HAP-1 (cell line): Measurements from ENCODE around the gene NXN.
"Not testable (repeated sequence)": the region's sequence is repeated elsewhere in the genome, so short reads cannot be mapped to it uniquely, and the experiment has no call there.

Source experiments
- DNase-seq, 2 experiments: peaks; one replicate each; pipeline ENCODE4 v3.0.0-alpha.2; 2016 to 2020; ENCODE audit warnings: low spot score in 2 of 2
- H3K27me3 ChIP-seq: fragments of 250-450 bp; sonication (Bioruptor Pico); 2 replicates; pipeline ENCODE4 v1.5.1; 2020; ENCODE audit warnings: low read depth, mild to moderate bottlenecking, moderate library complexity
- H3K36me3 ChIP-seq: fragments of 250-450 bp; sonication (Bioruptor Pico); replicated peaks from 2 replicates; pipeline ENCODE4 v1.5.1; 2020; ENCODE audit warnings: mild to moderate bottlenecking
- H3K4me1 ChIP-seq: fragments of 250-450 bp; sonication (Bioruptor Pico); 2 replicates; pipeline ENCODE4 v1.5.1; 2020; ENCODE audit warnings: mild to moderate bottlenecking
- H3K4me3 ChIP-seq: fragments of 250-450 bp; sonication (Bioruptor Pico); 2 replicates; pipeline ENCODE4 v1.5.1; 2020; ENCODE audit warnings: mild to moderate bottlenecking, moderate library complexity
- H3K9me3 ChIP-seq: fragments of 250-450 bp; sonication (Bioruptor Pico); 2 replicates; pipeline ENCODE4 v1.5.1; 2020; ENCODE audit warnings: mild to moderate bottlenecking, moderate library complexity
- in situ Hi-C: fragments of 300-500 bp; cut with MboI; formaldehyde crosslinking; loops from 3 replicates; pipeline ENCODE4 v1.14.3; 2020; ENCODE audit warnings: low sequenced_read_pairs, inconsistent platforms, mixed read lengths

Gene NXN

DNA sequence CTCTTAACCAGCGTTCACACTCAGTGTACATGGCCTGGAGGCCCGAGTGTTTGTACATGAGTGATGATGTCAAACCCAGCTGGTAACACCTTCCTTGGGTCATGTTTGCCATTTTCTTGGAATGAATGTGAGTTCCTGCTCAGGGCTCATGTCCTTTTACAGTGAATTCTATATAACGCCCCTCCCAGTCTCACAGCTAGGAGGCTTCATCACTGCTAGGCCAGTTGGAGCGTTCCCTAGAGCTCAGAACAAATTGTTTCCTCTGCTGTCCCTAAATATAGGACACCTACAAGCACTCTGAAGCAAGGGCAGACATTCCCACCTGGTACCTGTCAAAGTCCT lies 22.8 kb upstream of the NXN start:
- no peak for DNase-seq
- Histone ChIP-seq H3K4me1 (no peaks in the 10 kb centered on the region), H3K36me3 (peaks cover 49% of the 10 kb centered on the region), H3K4me3 (no peak overlapping the region), H3K9me3 (no peaks in the 10 kb centered on the region), H3K27me3 (no peaks in the 10 kb centered on the region)
- in situ Hi-C loops = no loop called here

DNA sequence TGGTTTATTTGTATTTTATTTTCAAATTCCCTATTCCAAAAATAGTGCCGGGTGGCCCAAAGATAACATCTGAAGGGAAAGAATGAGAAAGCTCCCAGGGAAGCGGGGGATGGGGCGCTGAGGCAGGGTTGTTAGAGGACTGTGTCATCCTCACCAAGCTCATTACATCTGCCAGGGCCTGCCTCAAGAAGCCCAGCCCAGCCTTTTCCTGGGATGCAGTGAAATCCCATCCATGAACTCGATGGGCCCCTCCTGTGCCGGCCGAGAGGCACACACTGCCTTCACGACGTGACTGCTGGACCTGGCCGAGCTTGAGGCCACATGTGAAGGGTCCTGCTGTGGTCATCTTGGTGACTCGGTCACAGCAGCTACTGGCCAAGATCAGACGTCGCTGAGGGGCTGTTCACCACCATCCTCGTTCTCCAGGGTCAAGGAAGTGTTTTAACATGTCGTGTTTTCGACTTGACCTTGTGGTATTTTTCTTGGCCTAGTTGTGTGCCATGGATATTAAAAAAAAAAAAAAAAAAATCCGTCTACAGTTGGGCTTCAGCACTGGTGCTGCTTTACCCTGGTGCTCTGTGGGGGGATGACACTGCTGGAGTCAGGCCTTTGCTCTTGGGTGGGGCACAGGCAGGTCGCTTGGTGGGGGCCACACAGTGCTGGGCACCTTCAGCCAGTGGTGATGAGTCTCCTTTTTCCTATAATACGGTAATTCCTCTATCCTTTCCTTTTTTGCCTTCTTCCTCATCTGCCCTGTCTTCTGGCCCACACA lies 22.2 kb upstream of the NXN start:
- in situ Hi-C loops = no loop called here
- DNase-seq = no peak
- Histone ChIP-seq H3K4me1 (no peaks in the 10 kb centered on the region), H3K36me3 (peaks cover 52% of the 10 kb centered on the region), H3K9me3 (no peaks in the 10 kb centered on the region), H3K4me3 (no peak overlapping the region), H3K27me3 (no peaks in the 10 kb centered on the region)

DNA sequence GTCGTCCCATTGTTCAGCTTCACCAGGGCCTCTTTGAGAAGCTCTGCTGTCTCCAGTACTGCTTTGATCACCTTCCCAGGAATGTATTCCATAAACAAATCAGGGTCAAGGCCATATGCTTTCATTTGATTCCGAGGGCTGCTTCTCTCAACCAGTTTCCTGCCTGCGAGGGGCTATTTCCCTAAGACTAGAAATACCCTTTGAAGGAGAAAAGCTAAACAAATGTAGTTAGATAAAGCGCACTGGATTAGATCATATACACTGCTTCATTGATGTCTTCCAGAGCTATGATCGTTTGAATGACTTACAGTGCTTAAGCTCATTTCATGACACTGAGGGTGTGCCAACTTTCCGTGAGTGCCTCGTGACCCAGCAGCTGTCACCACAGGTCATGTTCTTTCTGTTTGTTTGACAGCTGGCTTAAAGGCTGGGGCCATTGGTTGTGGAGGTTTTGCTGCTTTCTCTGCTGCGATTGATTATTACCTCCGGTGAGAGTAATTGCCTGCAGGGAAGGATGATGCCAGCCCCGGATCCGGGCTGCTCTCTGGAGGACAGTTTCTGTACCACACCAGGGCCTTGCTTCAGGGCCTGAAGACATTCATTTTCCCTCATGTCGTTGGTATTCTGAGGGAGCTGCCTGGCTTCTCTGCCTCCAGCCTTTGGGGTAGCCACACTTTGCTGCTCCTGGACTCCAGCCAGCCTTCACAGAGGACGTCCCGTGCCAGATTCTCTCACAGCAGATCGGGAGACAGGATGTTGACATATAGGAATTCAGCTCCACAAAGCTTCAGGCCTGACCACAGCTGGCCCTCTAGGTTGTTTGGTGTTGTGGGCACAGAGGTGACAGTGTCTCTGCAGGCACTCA lies 21.3 kb upstream of the NXN start:
- Histone ChIP-seq H3K27me3 (no peaks in the 10 kb centered on the region), H3K4me1 (no peaks in the 10 kb centered on the region), H3K36me3 (peaks cover 52% of the 10 kb centered on the region), H3K9me3 (no peaks in the 10 kb centered on the region), H3K4me3 (no peak overlapping the region)
- in situ Hi-C loops = no loop called here
- DNase-seq = no peak

DNA sequence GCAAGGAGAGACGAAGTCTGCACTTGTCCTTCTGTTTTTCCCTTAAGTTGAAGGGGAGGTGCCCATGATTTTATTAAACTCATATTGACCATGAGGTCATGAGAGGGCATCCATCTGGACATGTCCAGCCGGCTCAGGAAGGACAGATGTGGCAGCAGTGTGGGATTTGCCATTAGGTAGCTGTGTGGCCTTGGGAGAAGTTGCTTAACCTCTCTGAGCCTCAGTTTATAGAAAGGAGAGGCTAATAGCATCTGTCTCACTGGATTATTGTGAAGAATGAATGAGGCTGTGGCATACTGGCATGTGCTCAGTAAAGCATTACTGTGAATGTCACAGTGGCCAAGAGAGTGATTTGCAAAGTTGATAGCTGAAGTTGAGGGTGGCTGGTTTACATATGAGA lies 18.5 kb upstream of the NXN start:
- in situ Hi-C loops = no loop called here
- Histone ChIP-seq H3K9me3 (no peaks in the 10 kb centered on the region), H3K4me1 (no peaks in the 10 kb centered on the region), H3K36me3 (peaks cover 39% of the 10 kb centered on the region), H3K27me3 (no peaks in the 10 kb centered on the region), H3K4me3 (peak overlapping the region; percentile 89)
- no peak for DNase-seq

DNA sequence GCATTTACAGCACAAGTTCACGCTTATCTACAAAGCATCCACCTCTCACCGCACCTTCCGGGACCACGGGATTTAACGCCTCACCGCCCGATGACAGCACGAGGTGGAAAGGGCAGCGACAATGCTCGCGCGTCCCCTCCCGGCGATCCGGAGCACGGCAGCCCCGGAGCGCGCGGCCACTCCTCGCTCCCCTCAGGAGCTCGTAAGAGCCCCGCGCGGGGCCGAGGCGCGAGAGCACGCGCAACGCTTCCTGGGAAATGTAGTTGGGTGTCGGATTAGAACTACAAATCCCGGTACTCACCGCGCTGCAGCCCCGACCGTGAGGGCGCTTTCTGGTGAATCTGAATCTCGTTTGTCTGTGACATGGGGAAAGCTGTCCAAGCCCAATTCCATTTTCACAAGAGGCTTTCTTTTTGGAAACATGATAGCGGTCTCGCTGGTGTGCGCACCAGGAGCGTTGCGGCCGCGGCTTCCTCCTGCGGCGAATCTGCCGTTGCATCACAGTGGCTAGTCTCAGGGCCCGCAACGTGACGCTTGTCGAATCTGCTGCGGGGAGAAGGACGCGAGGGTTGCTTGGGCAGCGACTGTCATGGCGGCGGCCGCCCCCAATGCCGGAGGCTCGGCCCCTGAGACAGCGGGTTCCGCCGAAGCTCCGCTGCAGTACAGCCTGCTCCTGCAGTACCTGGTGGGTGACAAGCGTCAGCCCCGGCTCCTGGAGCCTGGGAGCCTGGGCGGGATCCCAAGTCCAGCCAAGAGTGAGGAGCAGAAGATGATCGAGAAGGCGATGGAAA lies 17.2 kb upstream of the NXN start, which contains the start of gene TIMM22:
Gene TIMM22 (plus strand): TSS at position 576 of the 791 bp plus-strand sequence. CDS start 14 bp downstream, at position 590.
- in situ Hi-C loops = no loop called here
- peak; percentile 95 to 96 for DNase-seq
- no peaks in the 10 kb centered on the region for H3K27me3 ChIP-seq
- H3K9me3 ChIP-seq = no peaks in the 10 kb centered on the region
- H3K36me3 ChIP-seq = peaks cover 25% of the 10 kb centered on the region
- H3K4me1 ChIP-seq = no peaks in the 10 kb centered on the region
- H3K4me3 ChIP-seq = peak within 1 kb of the TSS; percentile 89

DNA sequence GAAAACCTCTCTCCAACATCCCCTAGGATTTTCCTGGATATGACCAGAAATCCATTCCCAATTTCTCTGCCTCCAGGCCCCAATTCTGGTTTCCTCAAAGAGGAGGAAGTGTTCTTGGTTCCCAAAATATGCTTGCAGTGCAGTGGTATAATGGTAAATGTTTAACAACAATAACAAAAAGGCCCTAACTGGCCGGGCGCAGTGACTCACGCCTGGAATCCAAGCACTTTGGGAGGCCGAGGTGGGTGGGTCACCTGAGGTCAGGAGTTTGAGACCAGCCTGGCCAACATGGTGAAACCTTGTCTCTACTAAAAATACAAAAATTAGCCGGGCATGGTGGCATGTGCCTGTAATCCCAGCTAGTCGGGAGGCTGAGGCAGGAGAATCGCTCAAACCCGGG lies 15.7 kb upstream of the NXN start:
- H3K27me3 ChIP-seq, DNase-seq, in situ Hi-C loops: not testable (repeated sequence)

DNA sequence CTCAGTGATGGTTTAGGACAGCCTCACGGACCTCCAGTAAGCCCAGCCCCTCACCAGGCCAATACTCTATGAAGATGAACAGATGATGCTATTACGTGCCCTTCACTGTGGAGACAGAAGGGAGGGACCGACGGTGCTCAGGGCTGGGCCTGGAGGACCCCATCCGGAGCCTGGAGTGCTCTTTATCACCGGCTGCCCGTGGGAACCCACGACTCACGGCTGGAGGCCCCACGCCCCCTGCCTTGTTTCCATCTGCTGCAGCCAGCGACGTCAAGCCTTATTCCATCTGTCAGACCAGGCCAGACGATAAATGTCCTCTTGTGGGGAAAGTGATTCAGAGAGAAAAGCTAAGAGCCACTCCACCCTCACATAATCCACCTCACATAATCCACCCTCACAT lies 13.4 kb upstream of the NXN start:
- Histone ChIP-seq H3K4me1 (no peaks in the 10 kb centered on the region), H3K9me3 (no peaks in the 10 kb centered on the region), H3K27me3 (no peaks in the 10 kb centered on the region), H3K36me3 (peaks cover 3% of the 10 kb centered on the region; the same call in 1 of the 2 replicates), H3K4me3 (no peak overlapping the region)
- in situ Hi-C loops = no loop called here
- no peak for DNase-seq

More for the DNA sequence above, 15.7 kb upstream of the NXN start:
- not testable (repeated sequence) for H3K4me1 ChIP-seq, H3K9me3 ChIP-seq, H3K4me3 ChIP-seq
- H3K36me3 ChIP-seq = peaks cover 13% of the 10 kb centered on the region

DNA sequence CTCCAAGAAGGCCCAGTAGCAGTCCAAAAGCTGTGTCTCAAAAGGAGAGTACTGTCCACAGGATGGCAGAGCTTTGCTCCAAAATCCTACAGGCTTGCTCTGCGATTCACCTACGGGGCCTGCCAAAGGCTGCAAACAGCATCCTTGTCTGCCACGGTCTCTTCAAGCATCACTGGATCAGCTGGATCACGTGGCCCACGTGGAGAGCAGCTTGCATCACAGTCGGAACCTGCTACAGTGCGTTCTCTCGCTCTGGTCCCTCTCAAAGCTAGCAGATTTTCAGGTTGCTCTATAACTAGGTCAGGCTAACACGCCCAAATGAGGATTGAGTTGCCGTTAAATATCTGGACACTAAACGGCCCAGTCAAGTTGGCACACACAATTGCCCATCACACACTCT lies 9.0 kb upstream of the NXN start:
- no peak for DNase-seq

DNA sequence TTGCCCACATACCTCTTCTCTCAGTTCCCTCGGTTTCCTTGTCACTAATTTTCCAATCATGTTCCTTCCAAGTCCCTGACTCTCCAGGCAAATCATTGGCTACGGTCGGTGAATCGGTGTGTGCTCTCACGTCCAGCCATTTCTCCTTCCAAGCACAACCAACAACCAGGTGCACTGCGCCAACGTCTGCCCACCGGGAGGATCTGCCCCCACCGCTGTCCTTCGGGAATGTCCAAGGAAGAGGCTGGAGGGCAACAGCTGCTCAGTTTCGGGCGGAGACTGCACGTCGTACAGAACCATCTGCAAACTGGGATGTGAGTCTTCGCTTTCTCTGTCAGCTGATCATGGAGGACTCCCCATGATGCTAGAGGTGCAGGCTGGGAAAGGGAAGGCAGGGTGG lies 8.4 kb upstream of the NXN start:
- Histone ChIP-seq H3K36me3 (no peaks in the 10 kb centered on the region), H3K9me3 (no peaks in the 10 kb centered on the region), H3K4me1 (no peaks in the 10 kb centered on the region), H3K27me3 (no peaks in the 10 kb centered on the region), H3K4me3 (no peak overlapping the region)
- in situ Hi-C loops = loop anchor here (5.0 kb wide), 1 partner anchor 191 kb away; no protein-coding TSS in a partner anchor
- no peak for DNase-seq

More for the DNA sequence above, 9.0 kb upstream of the NXN start:
- no peaks in the 10 kb centered on the region for H3K27me3 ChIP-seq
- in situ Hi-C loops = loop anchor here (5.0 kb wide), 1 partner anchor 191 kb away; no protein-coding TSS in a partner anchor
- no peaks in the 10 kb centered on the region for H3K4me1 ChIP-seq
- H3K36me3 ChIP-seq = no peaks in the 10 kb centered on the region
- no peak overlapping the region for H3K4me3 ChIP-seq
- no peaks in the 10 kb centered on the region for H3K9me3 ChIP-seq

DNA sequence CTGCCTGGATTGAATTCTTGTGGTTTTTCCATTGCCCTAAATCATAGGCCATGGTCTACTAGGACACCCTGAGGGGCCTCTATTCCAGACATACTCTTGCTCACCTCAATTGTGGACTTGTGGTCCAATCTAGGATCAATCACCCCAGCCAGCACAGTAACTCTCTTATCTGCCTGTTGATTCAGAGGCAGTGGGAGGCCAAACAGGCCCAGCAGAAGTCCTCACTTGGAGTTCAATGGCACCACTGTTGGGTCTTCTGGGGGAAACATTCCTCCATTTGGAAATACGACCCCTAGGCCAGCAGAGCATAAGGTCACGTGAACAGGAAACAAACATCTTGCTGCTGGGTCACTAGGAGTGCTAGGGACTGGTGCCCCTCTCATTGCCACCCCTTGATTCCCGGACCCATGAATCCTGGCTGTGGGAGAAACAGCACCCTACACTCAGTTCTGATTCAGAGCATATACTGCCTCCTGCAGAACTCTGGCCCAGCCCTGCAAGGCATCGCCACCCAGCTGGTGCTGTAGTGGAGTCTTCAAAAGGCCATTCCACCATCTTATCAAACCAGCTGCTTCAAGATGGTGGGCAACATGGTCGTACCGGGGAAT lies 6.8 kb upstream of the NXN start:
- in situ Hi-C loops = loop anchor here (5.0 kb wide), 1 partner anchor 189 kb away; no protein-coding TSS in a partner anchor
- Histone ChIP-seq H3K36me3 (no peaks in the 10 kb centered on the region), H3K27me3 (no peaks in the 10 kb centered on the region), H3K9me3 (no peaks in the 10 kb centered on the region), H3K4me1 (no peaks in the 10 kb centered on the region), H3K4me3 (no peak overlapping the region)
- no peak for DNase-seq

DNA sequence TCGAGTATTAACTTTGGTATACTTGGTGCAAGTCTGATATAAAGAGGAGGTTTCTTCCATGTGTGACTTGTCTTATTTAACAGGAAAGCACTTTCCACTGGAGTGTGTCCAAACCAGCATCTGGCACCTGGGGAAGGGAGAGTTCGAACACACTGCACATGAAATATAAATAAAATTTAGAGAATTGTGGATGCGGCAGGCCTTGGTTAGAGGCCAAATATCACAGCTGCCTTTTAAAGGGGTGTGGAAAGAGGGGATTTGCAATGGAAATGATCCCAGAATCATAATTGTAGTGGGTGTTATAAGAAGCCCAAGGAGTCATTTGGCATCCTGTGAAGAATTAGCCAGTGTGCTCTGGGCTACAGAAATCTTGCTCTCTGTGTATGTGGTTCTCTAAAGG lies 4.3 kb upstream of the NXN start:
- DNase-seq = no peak
- Histone ChIP-seq H3K4me1 (peaks cover 10% of the 10 kb centered on the region), H3K4me3 (no peak overlapping the region), H3K36me3 (no peaks in the 10 kb centered on the region), H3K27me3 (no peaks in the 10 kb centered on the region), H3K9me3 (no peaks in the 10 kb centered on the region)
- in situ Hi-C loops = no loop called here

DNA sequence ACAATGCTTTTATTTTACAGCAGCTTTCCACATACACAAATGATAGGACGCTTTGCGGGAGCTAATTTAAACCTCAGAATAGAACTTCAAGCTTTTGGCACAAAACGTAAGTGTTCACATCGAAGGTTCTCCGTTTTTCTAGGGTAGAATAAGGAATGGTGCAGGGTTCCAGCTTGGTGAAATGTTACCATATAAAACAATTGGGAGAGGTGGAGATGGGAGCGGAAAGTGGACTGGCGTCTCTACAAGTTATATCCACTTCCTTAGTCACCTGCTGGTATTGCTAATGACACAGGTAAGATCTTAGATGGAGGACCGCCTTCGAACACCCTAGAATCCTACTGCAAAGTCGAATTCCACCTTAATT lies 1.7 kb upstream of the NXN start:
- in situ Hi-C loops = no loop called here
- H3K4me3 ChIP-seq = no peak overlapping the region
- no peak for DNase-seq
- no peaks in the 10 kb centered on the region for H3K9me3 ChIP-seq
- H3K27me3 ChIP-seq = no peaks in the 10 kb centered on the region
- H3K4me1 ChIP-seq = peaks cover 14% of the 10 kb centered on the region
- no peaks in the 10 kb centered on the region for H3K36me3 ChIP-seq
